22Rv1 (cell line): ENCODE data around the gene F11.

Experiments used
- ZFX ChIP-seq: fragments of 450-650 bp; IDR thresholded peaks from 2 replicates; pipeline ENCODE4 v1.6.1; 2017; ENCODE audit warnings: antibody characterized with exemption, borderline replicate concordance
- TF ChIP-seq, protein P1 (sequence below): fragments of 450-650 bp; IDR thresholded peaks from 2 replicates; pipeline ENCODE4 v1.5.1; 2017; ENCODE audit warnings: mild to moderate bottlenecking

DNA sequence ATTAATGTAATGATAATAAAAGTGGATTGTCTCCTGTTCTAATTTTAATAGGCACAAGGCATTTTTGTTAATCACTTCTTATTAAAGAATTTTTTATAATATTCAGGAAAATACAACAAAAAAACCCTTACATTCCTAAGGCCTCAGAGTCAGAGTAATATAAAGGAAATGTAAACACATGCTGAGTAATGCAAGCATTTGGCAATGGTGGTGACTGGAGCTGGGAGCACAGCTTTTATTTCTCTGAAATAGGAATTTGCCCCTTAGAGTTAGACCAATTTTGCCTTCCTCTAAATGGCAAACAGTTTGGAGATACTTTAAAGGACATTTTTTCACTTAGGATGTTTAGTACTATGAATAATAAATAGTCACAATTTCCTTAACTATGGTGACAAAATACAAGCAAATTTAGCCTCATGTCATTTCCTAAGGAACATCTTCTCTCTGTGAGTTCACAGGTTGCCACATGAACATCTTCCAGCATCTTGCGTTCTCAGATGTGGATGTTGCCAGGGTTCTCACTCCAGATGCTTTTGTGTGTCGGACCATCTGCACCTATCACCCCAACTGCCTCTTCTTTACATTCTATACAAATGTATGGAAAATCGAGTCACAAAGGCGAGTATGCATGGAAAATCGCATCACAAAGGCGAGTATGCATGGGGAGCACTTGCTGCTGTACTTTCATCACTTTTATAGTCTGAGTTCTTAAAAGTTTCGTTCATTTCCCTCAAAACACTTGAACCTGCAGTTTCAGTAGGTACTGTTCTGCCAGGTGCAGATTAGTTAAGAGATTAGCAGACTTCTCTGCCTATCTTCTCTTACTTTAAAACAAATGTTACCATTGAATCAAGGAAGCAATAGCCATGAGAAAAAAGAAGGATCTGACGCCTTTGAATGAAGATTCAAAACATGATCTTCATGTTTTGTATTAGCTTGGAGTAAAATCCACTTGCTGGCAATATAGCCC lies 15.9 kb upstream of the F11 start:
- TF ChIP-seq, protein P1, sequence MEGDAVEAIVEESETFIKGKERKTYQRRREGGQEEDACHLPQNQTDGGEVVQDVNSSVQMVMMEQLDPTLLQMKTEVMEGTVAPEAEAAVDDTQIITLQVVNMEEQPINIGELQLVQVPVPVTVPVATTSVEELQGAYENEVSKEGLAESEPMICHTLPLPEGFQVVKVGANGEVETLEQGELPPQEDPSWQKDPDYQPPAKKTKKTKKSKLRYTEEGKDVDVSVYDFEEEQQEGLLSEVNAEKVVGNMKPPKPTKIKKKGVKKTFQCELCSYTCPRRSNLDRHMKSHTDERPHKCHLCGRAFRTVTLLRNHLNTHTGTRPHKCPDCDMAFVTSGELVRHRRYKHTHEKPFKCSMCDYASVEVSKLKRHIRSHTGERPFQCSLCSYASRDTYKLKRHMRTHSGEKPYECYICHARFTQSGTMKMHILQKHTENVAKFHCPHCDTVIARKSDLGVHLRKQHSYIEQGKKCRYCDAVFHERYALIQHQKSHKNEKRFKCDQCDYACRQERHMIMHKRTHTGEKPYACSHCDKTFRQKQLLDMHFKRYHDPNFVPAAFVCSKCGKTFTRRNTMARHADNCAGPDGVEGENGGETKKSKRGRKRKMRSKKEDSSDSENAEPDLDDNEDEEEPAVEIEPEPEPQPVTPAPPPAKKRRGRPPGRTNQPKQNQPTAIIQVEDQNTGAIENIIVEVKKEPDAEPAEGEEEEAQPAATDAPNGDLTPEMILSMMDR = no peak
- no peak for TF ChIP-seq ZFX
